ENCODE data around the gene SORCS3.

DNA sequence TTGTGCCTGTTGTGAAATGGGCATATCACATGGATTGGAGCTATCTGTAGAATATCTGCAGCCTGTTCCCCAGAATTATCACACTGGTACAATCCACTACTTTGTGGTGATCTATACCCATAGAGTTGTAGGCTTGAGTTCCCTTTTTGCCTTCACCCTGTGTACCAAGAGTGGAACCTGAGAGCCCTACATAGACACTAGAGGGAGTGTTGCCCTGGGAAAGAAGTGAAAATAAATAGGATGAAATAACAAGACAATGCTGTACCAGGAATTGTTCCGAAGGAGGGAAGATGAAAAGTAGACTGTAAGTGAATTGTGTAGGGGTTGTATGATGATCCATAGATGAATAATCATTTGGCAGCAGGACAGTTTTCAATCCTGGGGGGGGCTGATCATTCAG lies 9.0 kb downstream of the SORCS3 start:
- TF ChIP-seq, protein P1, sequence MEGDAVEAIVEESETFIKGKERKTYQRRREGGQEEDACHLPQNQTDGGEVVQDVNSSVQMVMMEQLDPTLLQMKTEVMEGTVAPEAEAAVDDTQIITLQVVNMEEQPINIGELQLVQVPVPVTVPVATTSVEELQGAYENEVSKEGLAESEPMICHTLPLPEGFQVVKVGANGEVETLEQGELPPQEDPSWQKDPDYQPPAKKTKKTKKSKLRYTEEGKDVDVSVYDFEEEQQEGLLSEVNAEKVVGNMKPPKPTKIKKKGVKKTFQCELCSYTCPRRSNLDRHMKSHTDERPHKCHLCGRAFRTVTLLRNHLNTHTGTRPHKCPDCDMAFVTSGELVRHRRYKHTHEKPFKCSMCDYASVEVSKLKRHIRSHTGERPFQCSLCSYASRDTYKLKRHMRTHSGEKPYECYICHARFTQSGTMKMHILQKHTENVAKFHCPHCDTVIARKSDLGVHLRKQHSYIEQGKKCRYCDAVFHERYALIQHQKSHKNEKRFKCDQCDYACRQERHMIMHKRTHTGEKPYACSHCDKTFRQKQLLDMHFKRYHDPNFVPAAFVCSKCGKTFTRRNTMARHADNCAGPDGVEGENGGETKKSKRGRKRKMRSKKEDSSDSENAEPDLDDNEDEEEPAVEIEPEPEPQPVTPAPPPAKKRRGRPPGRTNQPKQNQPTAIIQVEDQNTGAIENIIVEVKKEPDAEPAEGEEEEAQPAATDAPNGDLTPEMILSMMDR (IDR thresholded peaks at IDR 0.05) = no peak
- no peak for TF ChIP-seq POLR2A (IDR thresholded peaks at IDR 0.05)

Data from esophagus squamous epithelium (tissue), 4 donors.